ENCODE data around the gene ACTN1.

DNA sequence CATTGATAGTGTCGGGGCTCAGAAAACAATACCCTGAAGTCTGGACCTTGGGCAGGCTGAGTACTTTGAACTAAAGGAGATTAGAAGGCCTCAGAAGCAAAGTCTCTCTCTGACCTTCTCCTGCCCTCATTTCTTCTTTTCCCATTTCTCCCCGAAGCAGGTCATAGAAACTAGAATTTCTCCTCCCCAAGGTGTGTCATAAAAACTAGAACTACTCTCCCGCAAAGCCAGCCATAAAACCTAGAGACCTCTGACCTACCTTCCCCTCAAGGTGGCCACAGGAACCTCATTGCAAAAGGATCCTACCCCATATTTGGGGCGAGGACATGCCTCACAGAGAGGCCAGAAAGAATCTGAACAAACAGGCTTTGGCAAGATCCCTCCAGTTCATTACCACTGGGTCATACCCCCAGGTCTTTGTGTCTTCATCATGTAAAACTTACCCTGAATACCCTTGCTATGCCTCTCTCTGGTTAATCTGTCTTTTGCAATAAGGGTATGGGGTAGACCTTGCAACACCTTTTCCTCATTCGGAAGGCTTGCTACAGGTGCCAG, 121.5 kb downstream of the ACTN1 start:
- TF ChIP-seq, protein P1, sequence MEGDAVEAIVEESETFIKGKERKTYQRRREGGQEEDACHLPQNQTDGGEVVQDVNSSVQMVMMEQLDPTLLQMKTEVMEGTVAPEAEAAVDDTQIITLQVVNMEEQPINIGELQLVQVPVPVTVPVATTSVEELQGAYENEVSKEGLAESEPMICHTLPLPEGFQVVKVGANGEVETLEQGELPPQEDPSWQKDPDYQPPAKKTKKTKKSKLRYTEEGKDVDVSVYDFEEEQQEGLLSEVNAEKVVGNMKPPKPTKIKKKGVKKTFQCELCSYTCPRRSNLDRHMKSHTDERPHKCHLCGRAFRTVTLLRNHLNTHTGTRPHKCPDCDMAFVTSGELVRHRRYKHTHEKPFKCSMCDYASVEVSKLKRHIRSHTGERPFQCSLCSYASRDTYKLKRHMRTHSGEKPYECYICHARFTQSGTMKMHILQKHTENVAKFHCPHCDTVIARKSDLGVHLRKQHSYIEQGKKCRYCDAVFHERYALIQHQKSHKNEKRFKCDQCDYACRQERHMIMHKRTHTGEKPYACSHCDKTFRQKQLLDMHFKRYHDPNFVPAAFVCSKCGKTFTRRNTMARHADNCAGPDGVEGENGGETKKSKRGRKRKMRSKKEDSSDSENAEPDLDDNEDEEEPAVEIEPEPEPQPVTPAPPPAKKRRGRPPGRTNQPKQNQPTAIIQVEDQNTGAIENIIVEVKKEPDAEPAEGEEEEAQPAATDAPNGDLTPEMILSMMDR (IDR thresholded peaks at IDR 0.05 in 4 of 5, conservative IDR thresholded peaks at IDR 0.05 in 1 of 5), result no peak
- no peak for TF ChIP-seq POLR2A (IDR thresholded peaks at IDR 0.05)
